ENCODE data around the gene EDN2. TPM values are rescaled to one million over a fixed set of nuclear protein-coding genes. Genes with fewer than 3 reads are reported as not detected.
A peak's percentile ranks its signal among the peaks of the same experiment; 100 is the strongest.

Gene EDN2
- total and polyA plus RNA-seq, 7 donors = 0.57 to 4.8 (median 1.5) TPM; not detected in 3

- H3K27ac ChIP-seq = no peak overlapping the region
- H3K36me3 ChIP-seq = no peaks in the 10 kb centered on the region
- no peak overlapping the region for H3K4me3 ChIP-seq
- WGBS, 2 donors = 18 to 61% methylated on average over 7 of the region's 7 CpGs
- no peaks in the 10 kb centered on the region for H3K9me3 ChIP-seq
- intact Hi-C loops (cut with DNase I) = no loop called here
- no peak for DNase-seq
- H3K4me1 ChIP-seq = peaks cover 0 to 37% (median 27%) of the 10 kb centered on the region in 4 donors
- H3K27me3 ChIP-seq = no peaks in the 10 kb centered on the region
- TF ChIP-seq EP300 (IDR thresholded peaks at IDR 0.05) (no peak), POLR2AphosphoS5 (IDR thresholded peaks at IDR 0.05) (no peak), CTCF (IDR thresholded peaks at IDR 0.05) (peak in 2 of 4 experiments; percentile 16 to 19)
These were observed 7.9 kb upstream of the EDN2 start for GRCh38 chr1:41492341-41492848.

- TF ChIP-seq POLR2AphosphoS5 (IDR thresholded peaks at IDR 0.05) (no peak), POLR2A (IDR thresholded peaks at IDR 0.05) (no peak), EP300 (IDR thresholded peaks at IDR 0.05) (no peak), CTCF (IDR thresholded peaks at IDR 0.05) (no peak)
- 85 to 86% methylated on average over 2 of the region's 2 CpGs for WGBS, 2 donors
- intact Hi-C loops (cut with DNase I) = no loop called here
- H3K27me3 ChIP-seq = no peaks in the 10 kb centered on the region
- H3K36me3 ChIP-seq = no peaks in the 10 kb centered on the region
- H3K4me3 ChIP-seq = no peak overlapping the region
- no peak for DNase-seq
- H3K27ac ChIP-seq = no peak overlapping the region
- no peaks in the 10 kb centered on the region for H3K9me3 ChIP-seq
- peaks cover 0 to 39% (median 29%) of the 10 kb centered on the region in 4 donors for H3K4me1 ChIP-seq
These were observed 6.4 kb upstream of the EDN2 start for GRCh38 chr1:41490911-41491310.

- Histone ChIP-seq H3K9me3 (no peaks in the 10 kb centered on the region), H3K4me1 (peaks cover 0 to 39% (median 33%) of the 10 kb centered on the region in 4 donors), H3K27me3 (no peaks in the 10 kb centered on the region), H3K36me3 (no peaks in the 10 kb centered on the region), H3K27ac (no peak overlapping the region), H3K4me3 (no peak overlapping the region)
- 91 to 92% methylated on average over 5 of the region's 5 CpGs for WGBS, 2 donors
- intact Hi-C loops (cut with DNase I) = no loop called here
- no peak for TF ChIP-seq EP300 (IDR thresholded peaks at IDR 0.05)
- DNase-seq = no peak
These were observed 5.1 kb upstream of the EDN2 start for GRCh38 chr1:41489561-41489960.

- DNase-seq = no peak
- Histone ChIP-seq H3K4me3 (no peak overlapping the region), H3K27me3 (no peaks in the 10 kb centered on the region), H3K9me3 (no peaks in the 10 kb centered on the region), H3K4me1 (peaks cover 0 to 51% (median 45%) of the 10 kb centered on the region in 4 donors), H3K27ac (no peak overlapping the region), H3K36me3 (no peaks in the 10 kb centered on the region)
- WGBS, 2 donors = 89 to 93% methylated on average over 11 of the region's 11 CpGs
- intact Hi-C loops (cut with DNase I) = no loop called here
- TF ChIP-seq CTCF (IDR thresholded peaks at IDR 0.05) (no peak), POLR2A (IDR thresholded peaks at IDR 0.05) (no peak), EP300 (IDR thresholded peaks at IDR 0.05) (no peak), POLR2AphosphoS5 (IDR thresholded peaks at IDR 0.05) (no peak)
These were observed 3.8 kb upstream of the EDN2 start for GRCh38 chr1:41488040-41488951.
